Measurements from ENCODE around the gene SERPINB2.

DNA sequence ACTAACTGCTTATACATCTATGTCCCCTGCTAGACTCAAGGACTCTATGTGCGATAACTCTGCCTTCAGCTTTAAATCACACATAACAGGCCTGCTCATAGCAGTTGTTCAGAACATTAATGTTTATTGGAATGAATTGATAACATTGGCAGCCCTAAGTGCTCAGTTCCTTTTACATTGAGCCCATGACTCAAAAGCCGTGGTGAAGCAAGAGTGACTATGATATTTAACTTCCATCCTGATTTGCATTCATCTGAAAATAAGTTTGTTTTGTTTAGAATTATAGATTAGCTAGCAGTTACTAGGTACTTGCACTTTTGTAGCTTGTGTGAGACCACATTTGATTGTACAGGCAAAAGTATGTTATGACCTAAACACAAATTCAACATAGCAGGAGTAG lies 34.5 kb downstream of the SERPINB2 start:
- TF ChIP-seq, protein P1, sequence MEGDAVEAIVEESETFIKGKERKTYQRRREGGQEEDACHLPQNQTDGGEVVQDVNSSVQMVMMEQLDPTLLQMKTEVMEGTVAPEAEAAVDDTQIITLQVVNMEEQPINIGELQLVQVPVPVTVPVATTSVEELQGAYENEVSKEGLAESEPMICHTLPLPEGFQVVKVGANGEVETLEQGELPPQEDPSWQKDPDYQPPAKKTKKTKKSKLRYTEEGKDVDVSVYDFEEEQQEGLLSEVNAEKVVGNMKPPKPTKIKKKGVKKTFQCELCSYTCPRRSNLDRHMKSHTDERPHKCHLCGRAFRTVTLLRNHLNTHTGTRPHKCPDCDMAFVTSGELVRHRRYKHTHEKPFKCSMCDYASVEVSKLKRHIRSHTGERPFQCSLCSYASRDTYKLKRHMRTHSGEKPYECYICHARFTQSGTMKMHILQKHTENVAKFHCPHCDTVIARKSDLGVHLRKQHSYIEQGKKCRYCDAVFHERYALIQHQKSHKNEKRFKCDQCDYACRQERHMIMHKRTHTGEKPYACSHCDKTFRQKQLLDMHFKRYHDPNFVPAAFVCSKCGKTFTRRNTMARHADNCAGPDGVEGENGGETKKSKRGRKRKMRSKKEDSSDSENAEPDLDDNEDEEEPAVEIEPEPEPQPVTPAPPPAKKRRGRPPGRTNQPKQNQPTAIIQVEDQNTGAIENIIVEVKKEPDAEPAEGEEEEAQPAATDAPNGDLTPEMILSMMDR (IDR thresholded peaks at IDR 0.05; ENCODE audit: insufficient read depth, low read depth, low read length): no peak
- no peak for TF ChIP-seq EZH2 (IDR thresholded peaks at IDR 0.05; ENCODE audit: insufficient read depth, low read length)

Data from astrocyte (in vitro differentiated cells and primary cell).